Naive B cell (primary cell): ENCODE data around the gene OXER1. TPM values are rescaled to one million over a fixed set of nuclear protein-coding genes. Genes with fewer than 3 reads are reported as not detected.

Experiments used
- ATAC-seq, 2 donors: fragments of 150-1000 bp; cut with Tn5 transposase; 2 replicates each; pipeline ENCODE4 v1.10.0; 2021; ENCODE audit warnings: low read depth in 2 of 2, mild to moderate bottlenecking in 2 of 2, moderate library complexity in 2 of 2
- DNase-seq: peaks from one replicate; pipeline ENCODE4 v3.0.0; 2022
- H3K27ac Mint-ChIP-seq, 6 donors: one replicate each; pipeline ENCODE4 v1.8.0; 2020 to 2022; ENCODE audit warnings: mild to moderate bottlenecking in 6 of 6, mixed read lengths in 6 of 6, moderate library complexity in 5 of 6, inconsistent platforms in 2 of 6
- H3K27me3 Mint-ChIP-seq, 3 donors: one replicate each; pipeline ENCODE4 v1.8.0; 2021 to 2022; ENCODE audit warnings: mixed read lengths in 3 of 3, mild to moderate bottlenecking in 1 of 3
- H3K36me3 Mint-ChIP-seq, 2 donors: one replicate each; pipeline ENCODE4 v1.8.0; 2020 to 2022; ENCODE audit warnings: mixed read lengths in 2 of 2, inconsistent platforms in 1 of 2, mild to moderate bottlenecking in 1 of 2
- H3K4me1 Mint-ChIP-seq, 3 donors: one replicate each; pipeline ENCODE4 v1.8.0; 2020 to 2022; ENCODE audit warnings: mixed read lengths in 3 of 3, inconsistent platforms in 1 of 3, mild to moderate bottlenecking in 1 of 3, moderate library complexity in 1 of 3
- H3K4me3 Mint-ChIP-seq, 8 donors: one replicate each; pipeline ENCODE4 v1.8.0; 2020 to 2022; ENCODE audit warnings: mild to moderate bottlenecking in 8 of 8, mixed read lengths in 8 of 8, moderate library complexity in 8 of 8, inconsistent platforms in 2 of 8
- H3K9me3 Mint-ChIP-seq, 7 donors: one replicate each; pipeline ENCODE4 v1.8.0; 2020 to 2022; ENCODE audit warnings: mixed read lengths in 7 of 7, mild to moderate bottlenecking in 5 of 7, inconsistent platforms in 2 of 7, moderate library complexity in 1 of 7
- polyA plus RNA-seq, 6 donors: library from polyadenylated mRNA; unstranded; fragments of 300-500 nt; fragmentation: Illumina TruSeq; gene quantifications; one replicate each; pipeline ENCODE4 v1.2.3, GENCODE V29; 2021; ENCODE audit warnings: low read depth in 6 of 6

OXER1 gene
- polyA plus RNA-seq, 6 donors from 2014 or later = 0.52 to 1.8 (median 0.78) TPM; not detected in 1

DNA sequence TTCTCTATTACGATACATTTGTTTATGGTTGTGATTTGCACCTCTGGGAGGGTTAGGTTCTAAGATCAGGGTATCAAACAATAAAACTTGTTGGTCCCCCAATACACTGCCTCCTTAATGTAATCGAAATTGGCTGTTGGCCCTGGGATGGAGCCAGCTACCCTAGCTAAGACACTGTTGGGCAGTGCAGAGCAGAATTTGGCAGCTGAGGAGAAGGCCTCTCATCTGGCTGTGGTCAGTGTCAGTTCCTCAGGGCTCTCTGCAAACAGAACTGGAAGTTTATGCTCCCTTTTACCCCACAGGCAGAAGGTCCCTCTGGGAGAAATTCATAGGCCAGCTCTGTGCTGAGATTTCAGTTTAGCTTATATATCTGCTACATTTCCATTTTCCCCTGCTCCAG, 37.0 kb upstream of the OXER1 start:
- DNase-seq (no peak), ATAC-seq (no peak)
- H3K9me3 Mint-ChIP-seq = no peaks in the 10 kb centered on the region
- H3K4me3 Mint-ChIP-seq = no peak overlapping the region
- H3K27me3 Mint-ChIP-seq = no peaks in the 10 kb centered on the region
- peaks cover 0 to 26% (median 10%) of the 10 kb centered on the region in 3 donors for H3K4me1 Mint-ChIP-seq
- H3K36me3 Mint-ChIP-seq = peaks cover 0 to 5% of the 10 kb centered on the region in 2 donors
- peak overlapping the region in 1 of 6 donors; percentile 75 for H3K27ac Mint-ChIP-seq

DNA sequence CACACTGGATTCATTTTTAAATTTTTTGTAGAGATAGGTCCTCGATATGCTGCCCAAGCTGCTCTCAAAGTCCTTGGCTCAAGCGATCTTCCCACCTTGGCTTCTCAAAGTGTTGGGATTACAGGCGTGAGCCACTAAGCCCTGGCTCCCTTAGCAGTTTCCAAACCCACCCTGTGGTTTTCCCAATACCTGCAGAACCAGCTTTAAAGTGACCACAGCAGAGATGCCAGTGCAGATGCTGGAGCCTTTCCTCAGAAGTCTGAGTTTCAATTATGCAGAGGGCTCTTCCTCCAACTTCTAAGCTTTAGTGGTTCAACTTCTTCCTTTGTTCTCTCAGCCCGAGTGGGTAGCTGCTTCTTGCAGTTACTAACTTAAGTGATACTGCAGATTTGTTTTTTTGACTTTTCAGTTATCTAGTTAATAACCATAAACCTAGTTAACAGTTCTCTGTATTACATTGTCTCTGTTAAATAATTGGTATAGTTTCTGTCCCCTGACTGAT, 36.6 kb upstream of the OXER1 start:
- Mint-ChIP-seq H3K27ac (peak overlapping the region in 2 of 6 donors; percentile 2 to 33), H3K27me3 (no peaks in the 10 kb centered on the region), H3K4me3 (no peak overlapping the region), H3K9me3 (no peaks in the 10 kb centered on the region), H3K4me1 (peaks cover 0 to 30% (median 15%) of the 10 kb centered on the region in 3 donors), H3K36me3 (peaks cover 0 to 5% of the 10 kb centered on the region in 2 donors)
- DNase-seq = no peak
- no peak for ATAC-seq

GRCh38 chr2:42799881-42800280, 35.9 kb upstream of the OXER1 start:
- ATAC-seq (no peak), DNase-seq (no peak)
- no peaks in the 10 kb centered on the region for H3K27me3 Mint-ChIP-seq
- peak overlapping the region in 1 of 6 donors; percentile 2 for H3K27ac Mint-ChIP-seq
- H3K9me3 Mint-ChIP-seq = no peaks in the 10 kb centered on the region
- no peak overlapping the region for H3K4me3 Mint-ChIP-seq
- H3K36me3 Mint-ChIP-seq = peaks cover 0 to 5% of the 10 kb centered on the region in 2 donors
- peaks cover 1 to 35% (median 17%) of the 10 kb centered on the region in 3 donors for H3K4me1 Mint-ChIP-seq

DNA sequence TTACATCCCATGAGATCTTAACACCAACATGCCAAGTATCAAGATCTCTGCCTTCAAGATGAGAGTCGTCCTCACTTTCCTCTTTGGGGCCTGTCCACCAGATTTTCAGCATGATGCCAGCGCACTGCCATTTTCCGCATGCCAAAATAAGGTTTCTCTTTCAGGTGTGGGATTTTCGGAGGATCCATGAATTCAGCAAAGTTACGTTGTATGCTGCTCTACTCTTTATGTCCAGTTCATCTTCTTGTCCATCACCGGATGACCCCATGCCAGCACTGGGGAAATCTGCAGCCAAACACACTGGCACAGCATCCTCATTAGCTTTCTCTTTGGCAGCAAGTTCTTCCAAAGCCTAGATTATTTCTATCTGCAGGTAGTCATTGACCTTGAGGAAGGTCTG, 33.3 kb upstream of the OXER1 start:
- H3K4me1 Mint-ChIP-seq = peaks cover 17 to 55% (median 37%) of the 10 kb centered on the region in 3 donors
- no peak for DNase-seq
- H3K27me3 Mint-ChIP-seq = no peaks in the 10 kb centered on the region
- H3K4me3 Mint-ChIP-seq = no peak overlapping the region
- H3K36me3 Mint-ChIP-seq = peaks cover 2 to 5% of the 10 kb centered on the region in 2 donors
- H3K27ac Mint-ChIP-seq = peak overlapping the region in 2 of 6 donors; percentile 18 to 24
- ATAC-seq = no peak
- H3K9me3 Mint-ChIP-seq = no peaks in the 10 kb centered on the region

GRCh38 chr2:42796427-42797248, 32.7 kb upstream of the OXER1 start:
- peaks cover 23 to 55% (median 43%) of the 10 kb centered on the region in 3 donors for H3K4me1 Mint-ChIP-seq
- peaks cover 5 to 7% of the 10 kb centered on the region in 2 donors for H3K36me3 Mint-ChIP-seq
- ATAC-seq (no peak), DNase-seq (no peak)
- H3K27me3 Mint-ChIP-seq = no peaks in the 10 kb centered on the region
- H3K9me3 Mint-ChIP-seq = no peaks in the 10 kb centered on the region
- peak overlapping the region in 1 of 8 donors; percentile 4 for H3K4me3 Mint-ChIP-seq
- H3K27ac Mint-ChIP-seq = peak overlapping the region in 1 of 6 donors; percentile 83

- no peaks in the 10 kb centered on the region for H3K27me3 Mint-ChIP-seq
Measured at GRCh38 chr2:42795841-42796301, 31.9 kb upstream of the OXER1 start.

GRCh38 chr2:42795275-42795674, 31.3 kb upstream of the OXER1 start:
- Mint-ChIP-seq H3K4me3 (peak overlapping the region in 2 of 8 donors; percentile 7 to 83), H3K27ac (peak overlapping the region in 3 of 6 donors; percentile 39 to 90 (median 83)), H3K36me3 (peaks cover 0 to 7% of the 10 kb centered on the region in 2 donors), H3K9me3 (no peaks in the 10 kb centered on the region), H3K27me3 (no peaks in the 10 kb centered on the region), H3K4me1 (peaks cover 31 to 53% (median 52%) of the 10 kb centered on the region in 3 donors)
- ATAC-seq (no peak), DNase-seq (no peak)

More at GRCh38 chr2:42795841-42796301, 31.9 kb upstream of the OXER1 start:
- no peaks in the 10 kb centered on the region for H3K9me3 Mint-ChIP-seq
- peaks cover 31 to 57% (median 51%) of the 10 kb centered on the region in 3 donors for H3K4me1 Mint-ChIP-seq
- H3K27ac Mint-ChIP-seq = peak overlapping the region in 4 of 6 donors; percentile 12 to 90 (median 82)
- DNase-seq (no peak), ATAC-seq (no peak)
- H3K36me3 Mint-ChIP-seq = peaks cover 5 to 7% of the 10 kb centered on the region in 2 donors
- H3K4me3 Mint-ChIP-seq = peak overlapping the region in 1 of 8 donors; percentile 57

GRCh38 chr2:42794271-42795046, 30.5 kb upstream of the OXER1 start:
- Mint-ChIP-seq H3K36me3 (peaks cover 0 to 7% of the 10 kb centered on the region in 2 donors), H3K4me1 (peaks cover 35 to 53% (median 48%) of the 10 kb centered on the region in 3 donors), H3K4me3 (peak overlapping the region in 7 of 8 donors; percentile 51 to 90 (median 85)), H3K27ac (peak overlapping the region in 4 of 6 donors; percentile 36 to 90 (median 84)), H3K9me3 (no peaks in the 10 kb centered on the region), H3K27me3 (no peaks in the 10 kb centered on the region)
- no peak for DNase-seq
- no peak for ATAC-seq

- H3K27ac Mint-ChIP-seq = peak overlapping the region in 5 of 6 donors; percentile 54 to 94 (median 84)
- DNase-seq (peak; percentile 14), ATAC-seq (peak; percentile 1 to 6)
- H3K9me3 Mint-ChIP-seq = no peaks in the 10 kb centered on the region
- H3K4me3 Mint-ChIP-seq = peak overlapping the region; percentile 74 to 97 (median 87)
- H3K27me3 Mint-ChIP-seq = no peaks in the 10 kb centered on the region
- peaks cover 35 to 53% (median 48%) of the 10 kb centered on the region in 3 donors for H3K4me1 Mint-ChIP-seq
- peaks cover 0 to 7% of the 10 kb centered on the region in 2 donors for H3K36me3 Mint-ChIP-seq
Measured at GRCh38 chr2:42793334-42794270, 29.7 kb upstream of the OXER1 start.

DNA sequence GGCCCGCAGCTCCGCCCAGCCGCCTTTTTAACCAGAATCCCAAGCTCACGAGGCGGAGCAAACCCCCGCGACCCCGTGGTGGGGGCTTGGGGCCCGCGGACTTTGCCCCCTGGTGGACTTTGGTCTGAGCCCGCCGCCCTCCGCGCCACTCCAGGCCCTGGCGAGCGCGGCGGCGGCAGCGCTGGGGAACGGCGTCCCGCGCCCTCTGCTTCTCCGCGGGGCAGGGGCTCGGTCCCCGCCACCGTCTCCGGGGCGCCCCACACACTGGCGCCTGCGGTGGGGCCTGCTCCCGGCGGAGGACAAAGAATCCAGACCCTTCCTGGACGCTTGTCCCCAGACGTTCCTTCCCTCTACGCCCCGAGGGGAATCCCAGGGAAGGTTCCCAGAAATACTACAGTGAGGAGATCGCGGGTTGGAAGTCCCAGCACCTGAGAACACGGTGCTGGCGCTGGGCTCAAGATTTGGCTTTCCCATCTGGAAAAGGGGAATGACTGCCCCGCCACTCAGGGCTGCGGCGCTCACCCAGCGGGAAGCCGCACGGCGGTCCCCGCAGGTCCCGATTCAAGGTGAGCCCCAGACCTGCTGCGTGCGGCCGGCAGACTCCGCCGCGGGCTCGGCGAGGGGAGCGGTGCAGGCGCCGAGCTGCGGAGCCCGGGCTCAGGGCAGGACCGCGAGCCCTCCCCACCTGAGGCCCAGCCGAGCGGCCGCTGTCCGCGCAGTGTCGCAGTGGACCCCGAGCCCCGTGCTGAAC, 28.8 kb upstream of the OXER1 start, which contains the start of gene HAAO:
HAAO (minus strand) TSS at position 1 of the 751 bp plus-strand sequence. CDS start 47 bp downstream, outside the sequence.
- ATAC-seq (peak; percentile 63), DNase-seq (peak; percentile 41)
- Mint-ChIP-seq H3K36me3 (peaks cover 0 to 7% of the 10 kb centered on the region in 2 donors), H3K27ac (peak within 1 kb of the TSS; percentile 46 to 96 (median 92)), H3K9me3 (no peaks in the 10 kb centered on the region), H3K4me1 (peaks cover 35 to 53% (median 48%) of the 10 kb centered on the region in 3 donors), H3K4me3 (peak within 1 kb of the TSS; percentile 74 to 97 (median 92)), H3K27me3 (no peaks in the 10 kb centered on the region)

GRCh38 chr2:42792087-42792582, 28.2 kb upstream of the OXER1 start:
- peak; percentile 47 for DNase-seq
- peak; percentile 71 to 74 for ATAC-seq
- H3K4me1 Mint-ChIP-seq = peaks cover 35 to 53% (median 48%) of the 10 kb centered on the region in 3 donors
- peaks cover 0 to 7% of the 10 kb centered on the region in 2 donors for H3K36me3 Mint-ChIP-seq
- peak overlapping the region; percentile 74 to 97 (median 92) for H3K4me3 Mint-ChIP-seq
- H3K27me3 Mint-ChIP-seq = no peaks in the 10 kb centered on the region
- H3K27ac Mint-ChIP-seq = peak overlapping the region in 5 of 6 donors; percentile 31 to 96 (median 92)
- no peaks in the 10 kb centered on the region for H3K9me3 Mint-ChIP-seq
